ENCODE measurements around the gene TRIM8. TPM values are rescaled to one million over a fixed set of nuclear protein-coding genes. Genes with fewer than 3 reads are reported as not detected.

Gene TRIM8
- total and polyA plus RNA-seq, 2 experiments from 2014 or later = 37.5 to 108 TPM

DNA sequence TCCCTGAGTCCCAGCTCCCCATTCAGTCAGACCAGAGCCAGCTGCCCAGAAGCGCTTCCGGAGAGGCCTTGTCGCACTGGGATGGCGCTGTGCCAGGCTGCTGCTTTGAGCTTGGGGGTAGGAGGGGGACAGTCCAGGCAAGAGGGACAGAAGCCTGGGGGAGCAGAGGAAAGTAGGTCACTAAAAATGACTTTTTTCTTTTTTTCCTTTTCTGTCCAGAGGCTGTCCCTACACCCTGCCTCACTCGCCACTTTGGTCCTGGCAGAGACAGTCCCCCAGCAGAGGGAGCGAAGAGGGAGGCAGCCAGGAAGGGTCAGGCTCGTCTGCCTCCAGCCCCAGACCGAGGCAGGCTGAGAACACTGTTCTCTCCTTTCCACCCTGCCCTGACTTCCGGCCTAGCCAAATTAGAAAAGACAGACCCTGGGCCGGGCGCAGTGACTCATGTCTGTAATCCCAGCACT is 15.8 kb upstream of the TRIM8 start:
- Histone ChIP-seq H2AFZ (peak overlapping the region; percentile 76), H3K4me2 (ENCODE audit: unreplicated experiment) (peak overlapping the region; percentile 65)
- TF ChIP-seq EZH2 (IDR thresholded peaks at IDR 0.05; ENCODE audit: insufficient read depth, poor library complexity, severe bottlenecking) (no peak), EZH2phosphoT487 (IDR thresholded peaks at IDR 0.05; ENCODE audit: insufficient read depth, low read depth) (no peak)

DNA sequence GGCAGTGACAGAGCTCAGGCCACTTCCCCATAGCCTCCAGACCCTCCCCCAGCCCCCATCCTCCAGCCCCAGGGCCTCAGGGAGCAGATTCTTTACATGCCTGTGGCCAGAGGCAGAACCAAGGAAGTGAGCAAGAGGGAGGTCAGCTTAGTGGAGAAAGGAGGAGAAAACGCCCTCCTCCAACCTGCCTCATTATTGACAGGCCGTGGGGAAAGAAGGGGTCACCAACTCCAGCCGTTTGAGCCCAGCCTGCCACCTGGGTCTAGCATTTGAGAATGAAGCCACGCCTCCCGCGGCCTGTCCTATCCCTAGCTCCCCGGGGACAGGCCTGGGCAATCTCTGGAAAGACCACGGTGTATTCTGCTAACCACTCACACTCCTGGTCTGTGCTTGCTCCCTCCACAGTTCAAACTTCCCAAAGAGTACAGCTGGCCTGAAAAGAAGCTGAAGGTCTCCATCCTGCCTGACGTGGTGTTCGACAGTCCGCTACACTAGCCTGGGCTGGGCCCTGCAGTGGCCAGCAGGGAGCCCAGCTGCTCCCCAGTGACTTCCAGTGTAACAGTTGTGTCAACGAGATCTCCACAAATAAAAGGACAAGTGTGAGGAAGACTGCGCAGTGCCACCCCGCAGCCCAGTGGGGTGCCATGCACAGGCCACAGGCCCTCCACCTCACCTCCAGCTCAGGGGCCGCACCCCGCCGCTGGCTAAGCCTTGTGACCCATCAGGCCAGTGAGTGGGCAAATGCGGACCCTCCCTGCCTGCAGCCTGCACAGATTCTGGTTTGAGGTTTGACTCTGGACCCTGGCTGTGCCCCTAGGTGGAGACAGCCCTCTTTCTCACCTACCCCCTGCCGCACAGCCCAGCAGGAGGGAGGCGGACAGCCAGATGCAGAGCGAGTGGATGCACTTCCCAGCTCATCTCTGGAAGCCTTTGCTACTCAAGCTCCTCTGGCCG is 14.3 kb upstream of the TRIM8 start:
- Histone ChIP-seq H3K36me3 (ENCODE audit: low read depth) (no peaks in the 10 kb centered on the region), H2AFZ (no peak overlapping the region), H3K27ac (peak overlapping the region; percentile 88), H3K4me3 (no peak overlapping the region), H3K4me1 (ENCODE audit: insufficient read depth) (peaks cover 82% of the 10 kb centered on the region), H3K9me2 (ENCODE audit: insufficient read depth) (no peaks in the 10 kb centered on the region), H3K9ac (peak overlapping the region; percentile 30; the same call in 1 of the 2 replicates), H3K9me3 (ENCODE audit: low read depth) (no peaks in the 10 kb centered on the region), H4K20me1 (ENCODE audit: insufficient read depth) (no peaks in the 10 kb centered on the region), H3K4me2 (ENCODE audit: unreplicated experiment) (peak overlapping the region; percentile 65), H3K79me2 (ENCODE audit: insufficient read depth) (no peaks in the 10 kb centered on the region), H3F3A (ENCODE audit: insufficient read depth) (peaks cover 35% of the 10 kb centered on the region), H3K27me3 (replicated peaks; ENCODE audit: insufficient read depth) (no peaks in the 10 kb centered on the region)
- WGBS, 2 experiments (ENCODE audit: low coverage in 1 of 2, low lambda C conversion rate in 2 of 2, missing lambda C conversion rate in 2 of 2) = 68% methylated on average over 22 of the region's 22 CpGs
- in situ Hi-C loops (cut with MboI) = no loop called here
- TF ChIP-seq EZH2phosphoT487 (IDR thresholded peaks at IDR 0.05; ENCODE audit: insufficient read depth, low read depth) (no peak), EZH2 (IDR thresholded peaks at IDR 0.05; ENCODE audit: insufficient read depth, poor library complexity, severe bottlenecking) (no peak)
- DNase-seq = peak; percentile 83

More for the DNA sequence above, 15.8 kb upstream of the TRIM8 start:
- Histone ChIP-seq H3K79me2 (ENCODE audit: insufficient read depth) (no peaks in the 10 kb centered on the region), H3K27ac (peak overlapping the region; percentile 88), H3K4me1 (ENCODE audit: insufficient read depth) (peaks cover 67% of the 10 kb centered on the region), H3K9me3 (ENCODE audit: low read depth) (no peaks in the 10 kb centered on the region), H3K27me3 (replicated peaks; ENCODE audit: insufficient read depth) (no peaks in the 10 kb centered on the region), H3K36me3 (ENCODE audit: low read depth) (no peaks in the 10 kb centered on the region), H4K20me1 (ENCODE audit: insufficient read depth) (no peaks in the 10 kb centered on the region), H3K4me3 (no peak overlapping the region), H3F3A (ENCODE audit: insufficient read depth) (peaks cover 30% of the 10 kb centered on the region), H3K9me2 (ENCODE audit: insufficient read depth) (no peaks in the 10 kb centered on the region), H3K9ac (peak overlapping the region; percentile 73)
- 37 to 44% methylated on average over 11 of the region's 11 CpGs for WGBS, 2 experiments (ENCODE audit: low coverage in 1 of 2, low lambda C conversion rate in 2 of 2, missing lambda C conversion rate in 2 of 2)
- peak; percentile 53 for DNase-seq
- in situ Hi-C loops (cut with MboI) = no loop called here

DNA sequence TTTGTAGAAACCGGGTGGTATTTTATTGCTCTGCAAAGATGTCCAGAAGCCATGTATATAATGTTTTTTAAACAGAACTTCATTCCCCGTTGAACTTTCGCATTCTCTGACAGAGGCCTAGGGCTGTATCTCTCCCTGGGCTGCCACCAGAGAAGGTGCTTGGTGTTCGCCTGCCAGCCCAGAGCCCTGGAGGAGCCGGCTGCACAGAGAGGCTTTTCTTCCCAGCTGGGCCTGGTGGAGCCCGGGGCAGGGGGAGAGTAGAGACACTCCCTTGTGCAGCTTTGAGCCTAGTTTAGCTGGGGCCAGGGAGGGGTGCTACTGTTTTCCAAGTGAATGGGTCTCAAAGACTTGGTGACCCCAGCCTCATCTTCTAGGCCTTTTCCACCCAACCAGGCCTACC is 13.6 kb upstream of the TRIM8 start:
- no peak for DNase-seq
- Histone ChIP-seq H4K20me1 (ENCODE audit: insufficient read depth) (no peaks in the 10 kb centered on the region), H3K27ac (no peak overlapping the region), H3K36me3 (ENCODE audit: low read depth) (no peaks in the 10 kb centered on the region), H3F3A (ENCODE audit: insufficient read depth) (peaks cover 38% of the 10 kb centered on the region), H3K9ac (no peak overlapping the region), H3K27me3 (replicated peaks; ENCODE audit: insufficient read depth) (no peaks in the 10 kb centered on the region), H3K9me2 (ENCODE audit: insufficient read depth) (no peaks in the 10 kb centered on the region), H3K4me1 (ENCODE audit: insufficient read depth) (peaks cover 87% of the 10 kb centered on the region), H3K4me2 (ENCODE audit: unreplicated experiment) (no peak overlapping the region), H3K4me3 (no peak overlapping the region), H3K9me3 (ENCODE audit: low read depth) (no peaks in the 10 kb centered on the region), H2AFZ (no peak overlapping the region), H3K79me2 (ENCODE audit: insufficient read depth) (no peaks in the 10 kb centered on the region)
- WGBS, 2 experiments (ENCODE audit: low coverage in 1 of 2, low lambda C conversion rate in 2 of 2, missing lambda C conversion rate in 2 of 2) = 85 to 86% methylated on average over 6 of the region's 6 CpGs
- TF ChIP-seq EZH2phosphoT487 (IDR thresholded peaks at IDR 0.05; ENCODE audit: insufficient read depth, low read depth) = no peak
- no peak for TF ChIP-seq EZH2 (IDR thresholded peaks at IDR 0.05; ENCODE audit: insufficient read depth, poor library complexity, severe bottlenecking)
- in situ Hi-C loops (cut with MboI) = no loop called here

DNA sequence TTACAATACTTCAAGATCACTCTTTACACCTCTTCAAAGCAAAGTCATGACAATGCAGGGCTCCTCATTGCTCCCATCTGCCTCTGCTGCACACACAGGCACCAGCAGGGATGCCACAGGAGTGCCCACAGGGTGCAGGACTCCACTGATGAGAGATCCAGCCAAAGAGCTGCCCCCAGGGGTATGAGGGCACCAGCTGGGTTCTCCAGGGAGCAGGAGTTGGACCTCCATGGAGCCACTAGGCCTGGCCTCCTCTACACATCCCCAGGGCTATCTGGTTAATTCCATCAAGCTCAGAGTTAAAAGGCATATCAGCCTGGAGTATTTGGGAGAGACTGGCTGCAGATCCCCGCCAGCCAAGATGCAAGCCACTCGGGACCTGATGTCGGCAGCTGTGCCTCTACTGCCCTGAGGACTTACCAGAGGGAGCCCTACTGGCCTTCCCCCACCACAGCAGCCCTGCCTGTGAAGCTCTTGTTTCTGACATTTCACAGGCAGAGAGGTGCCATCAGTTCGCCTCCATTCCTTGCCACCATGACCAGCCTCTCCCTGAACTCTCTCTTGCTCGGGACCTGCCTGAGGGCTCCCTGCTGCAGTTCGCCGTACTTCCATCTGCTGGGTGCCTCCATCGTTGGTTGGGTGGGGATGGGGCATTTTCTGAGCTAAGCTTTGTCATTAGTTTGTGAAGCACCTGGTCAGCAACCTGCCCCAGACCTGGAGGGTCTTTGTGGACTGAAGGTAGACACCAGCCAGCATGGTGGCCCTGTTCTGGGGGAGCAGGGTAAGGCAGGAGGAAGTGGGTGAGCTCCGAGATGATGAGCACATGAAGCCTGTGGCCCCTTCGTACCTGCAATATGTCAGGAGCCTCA is 12.5 kb upstream of the TRIM8 start:
- no peak overlapping the region for H2AFZ ChIP-seq
- DNase-seq = no peak
- peaks cover 86% of the 10 kb centered on the region for H3K4me1 ChIP-seq (ENCODE audit: insufficient read depth)
- no peaks in the 10 kb centered on the region for H3K79me2 ChIP-seq (ENCODE audit: insufficient read depth)
- 84 to 87% methylated on average over 10 of the region's 10 CpGs for WGBS, 2 experiments (ENCODE audit: low coverage in 1 of 2, low lambda C conversion rate in 2 of 2, missing lambda C conversion rate in 2 of 2)
- H3K4me3 ChIP-seq = no peak overlapping the region
- no peak for TF ChIP-seq EZH2phosphoT487 (IDR thresholded peaks at IDR 0.05; ENCODE audit: insufficient read depth, low read depth)
- no peak for TF ChIP-seq EZH2 (IDR thresholded peaks at IDR 0.05; ENCODE audit: insufficient read depth, poor library complexity, severe bottlenecking)
- peak overlapping the region; percentile 74 for H3K9ac ChIP-seq
- H3K4me2 ChIP-seq (ENCODE audit: unreplicated experiment) = peak overlapping the region; percentile 85
- H3K27ac ChIP-seq = peak overlapping the region; percentile 92
- H3K27me3 ChIP-seq (replicated peaks; ENCODE audit: insufficient read depth) = no peaks in the 10 kb centered on the region
- H3K9me2 ChIP-seq (ENCODE audit: insufficient read depth) = no peaks in the 10 kb centered on the region
- peaks cover 35% of the 10 kb centered on the region for H3F3A ChIP-seq (ENCODE audit: insufficient read depth)
- no peaks in the 10 kb centered on the region for H3K9me3 ChIP-seq (ENCODE audit: low read depth)
- no peaks in the 10 kb centered on the region for H3K36me3 ChIP-seq (ENCODE audit: low read depth)
- H4K20me1 ChIP-seq (ENCODE audit: insufficient read depth) = no peaks in the 10 kb centered on the region
- in situ Hi-C loops (cut with MboI) = no loop called here

Measured in GM23248 (cell line).